GM12892 (cell line): Measurements from ENCODE around the gene VSIR.

Experiments
- POLR2A ChIP-seq: IDR thresholded peaks from 2 replicates; pipeline ENCODE4 v1.6.1; 2011; ENCODE audit warnings: low read depth, low read length, control low read depth
- POLR2AphosphoS5 ChIP-seq: IDR thresholded peaks from 2 replicates; pipeline ENCODE4 v1.6.1; 2011; ENCODE audit warnings: low read depth, low read length, control low read depth
- TAF1 ChIP-seq: IDR thresholded peaks from 2 replicates; pipeline ENCODE4 v1.6.1; 2011; ENCODE audit warnings: low read depth, mild to moderate bottlenecking, control low read depth, low read length, borderline replicate concordance

- TF ChIP-seq POLR2A = no peak
- no peak for TF ChIP-seq POLR2AphosphoS5
- no peak for TF ChIP-seq TAF1
Observed at GRCh38 chr10:71717551-71717951, 55.8 kb downstream of the VSIR start.
